Kasumi-1 (cell line): ENCODE measurements around the gene RNASEH2B.

ENCODE experiments used
- DNase-seq, 2 experiments: peaks; one replicate each; lab custom pipeline; 2025; lab: John Stamatoyannopoulos, UW

Gene RNASEH2B

GRCh38 chr13:50995854-50996253, 86.3 kb downstream of the RNASEH2B start:
- no peak for DNase-seq

GRCh38 chr13:50998326-50998725, 88.7 kb downstream of the RNASEH2B start:
- no peak for DNase-seq

- no peak for DNase-seq
Measured at GRCh38 chr13:50999641-51000040, 90.0 kb downstream of the RNASEH2B start.

- no peak for DNase-seq
Measured at GRCh38 chr13:51000061-51000460, 90.5 kb downstream of the RNASEH2B start.

GRCh38 chr13:51000571-51001260, 91.1 kb downstream of the RNASEH2B start:
- DNase-seq: no peak

GRCh38 chr13:51001335-51001734, 91.7 kb downstream of the RNASEH2B start:
- DNase-seq: no peak

- DNase-seq: no peak
Measured at GRCh38 chr13:51002736-51003135, 93.1 kb downstream of the RNASEH2B start.

GRCh38 chr13:51003642-51004041, 94.1 kb downstream of the RNASEH2B start:
- DNase-seq: no peak

- DNase-seq: no peak
Measured at GRCh38 chr13:51004111-51004865, 94.7 kb downstream of the RNASEH2B start.

- DNase-seq: no peak
Measured at GRCh38 chr13:51004918-51005460, 95.4 kb downstream of the RNASEH2B start.

- DNase-seq: no peak
Measured at GRCh38 chr13:51005566-51005965, 96.0 kb downstream of the RNASEH2B start.
